ENCODE results near the gene LY6G5C.
A peak's percentile ranks its signal among the peaks of the same experiment; 100 is the strongest.

Gene LY6G5C

GRCh38 chr6:31663961-31664789, 16.7 kb downstream of the LY6G5C start:
- Histone ChIP-seq H3K27ac (peak overlapping the region; percentile 98), H4K20me1 (ENCODE audit: insufficient read depth) (no peaks in the 10 kb centered on the region), H3K36me3 (ENCODE audit: insufficient read depth) (peaks cover 4% of the 10 kb centered on the region; the same call in 1 of the 2 replicates), H3K4me3 (IDR thresholded peaks at IDR 0.05; ENCODE audit: insufficient read depth, low read depth, low read length) (peak overlapping the region; percentile 54), H2AFZ (ENCODE audit: low read depth) (peak overlapping the region; percentile 27; the same call in 1 of the 2 replicates), H3K9ac (peak overlapping the region; percentile 89; the same call in 1 of the 2 replicates), H3K4me2 (peak overlapping the region; percentile 97), H3K79me2 (ENCODE audit: insufficient read depth, low read depth) (peaks cover 54% of the 10 kb centered on the region), H3K27me3 (ENCODE audit: insufficient read depth, low read depth) (no peaks in the 10 kb centered on the region), H3K4me1 (ENCODE audit: low read depth, poor library complexity, severe bottlenecking) (peaks cover 52% of the 10 kb centered on the region)
- TF ChIP-seq CTCF (conservative IDR thresholded peaks at IDR 0.05; ENCODE audit: low read depth, low read length), result no peak

DNA sequence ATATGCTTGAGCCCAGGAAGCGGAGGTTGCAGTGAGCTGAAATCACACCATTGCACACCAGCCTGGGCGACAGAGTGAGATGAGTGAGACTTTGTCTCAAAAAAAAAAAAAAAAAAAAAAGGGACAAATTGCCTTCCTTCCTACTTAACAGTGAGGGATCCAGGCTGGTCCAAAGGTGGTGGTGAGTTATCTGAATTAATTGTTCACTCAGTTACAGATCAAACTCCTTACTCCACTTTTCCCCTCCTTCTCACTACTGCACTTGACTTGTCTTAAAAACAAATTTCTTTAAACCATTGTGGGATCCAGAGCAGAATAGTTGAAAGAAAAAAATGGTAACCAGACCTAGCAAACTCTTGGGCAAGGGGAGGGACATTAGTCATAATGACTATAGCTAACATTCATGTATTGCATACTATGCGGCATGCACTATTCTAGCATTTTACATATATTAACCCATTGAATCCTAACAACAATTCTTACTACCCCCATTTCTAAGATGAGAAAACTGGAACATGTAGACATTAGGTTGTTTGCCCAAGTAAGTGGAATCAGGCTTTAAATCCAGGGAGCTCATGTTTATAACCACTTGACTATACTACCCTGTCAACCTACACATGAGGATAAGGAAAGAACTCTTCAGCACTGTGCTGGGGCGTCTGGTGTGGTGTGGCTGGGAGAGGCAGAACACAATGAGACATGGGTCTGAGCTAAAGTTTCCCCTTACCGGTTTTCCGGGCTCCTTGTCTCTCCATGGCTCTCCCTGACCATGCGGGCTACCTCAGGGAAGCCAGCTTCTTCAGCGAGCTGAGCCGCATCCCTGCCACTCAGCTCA, 17.5 kb downstream of the LY6G5C start:
- H3K27me3 ChIP-seq (ENCODE audit: insufficient read depth, low read depth), result no peaks in the 10 kb centered on the region
- peaks cover 55% of the 10 kb centered on the region for H3K4me1 ChIP-seq (ENCODE audit: low read depth, poor library complexity, severe bottlenecking)
- no peak for TF ChIP-seq CTCF (conservative IDR thresholded peaks at IDR 0.05; ENCODE audit: low read depth, low read length)
- H4K20me1 ChIP-seq (ENCODE audit: insufficient read depth), result no peaks in the 10 kb centered on the region
- H3K36me3 ChIP-seq (ENCODE audit: insufficient read depth), result peaks cover 4% of the 10 kb centered on the region; the same call in 1 of the 2 replicates
- peaks cover 57% of the 10 kb centered on the region for H3K79me2 ChIP-seq (ENCODE audit: insufficient read depth, low read depth)
- H3K9ac ChIP-seq, result no peak overlapping the region; the same call in 1 of the 2 replicates
- H3K4me2 ChIP-seq, result peak overlapping the region; percentile 97
- H3K27ac ChIP-seq, result no peak overlapping the region
- no peak overlapping the region for H3K4me3 ChIP-seq (IDR thresholded peaks at IDR 0.05; ENCODE audit: insufficient read depth, low read depth, low read length)
- H2AFZ ChIP-seq (ENCODE audit: low read depth), result no peak overlapping the region

GRCh38 chr6:31662124-31662723, 18.6 kb downstream of the LY6G5C start:
- Histone ChIP-seq H3K79me2 (ENCODE audit: insufficient read depth, low read depth) (peaks cover 47% of the 10 kb centered on the region), H2AFZ (ENCODE audit: low read depth) (no peak overlapping the region), H3K27me3 (ENCODE audit: insufficient read depth, low read depth) (no peaks in the 10 kb centered on the region), H4K20me1 (ENCODE audit: insufficient read depth) (no peaks in the 10 kb centered on the region), H3K4me1 (ENCODE audit: low read depth, poor library complexity, severe bottlenecking) (peaks cover 51% of the 10 kb centered on the region), H3K4me2 (no peak overlapping the region), H3K27ac (no peak overlapping the region; the same call in 1 of the 2 replicates), H3K36me3 (ENCODE audit: insufficient read depth) (no peaks in the 10 kb centered on the region; the same call in 1 of the 2 replicates), H3K9ac (no peak overlapping the region), H3K4me3 (IDR thresholded peaks at IDR 0.05; ENCODE audit: insufficient read depth, low read depth, low read length) (no peak overlapping the region)
- TF ChIP-seq CTCF (conservative IDR thresholded peaks at IDR 0.05; ENCODE audit: low read depth, low read length), result no peak
